AG04450 (cell line): Measurements from ENCODE around the gene TBC1D7. TPM values are rescaled to one million over a fixed set of nuclear protein-coding genes. Genes with fewer than 3 reads are reported as not detected.

ENCODE experiments used
- CTCF ChIA-PET: fragments of 300-600, 350-600 bp; formaldehyde crosslinking; extraction: SDS; loops from one replicate; lab custom pipeline; 2022; ENCODE audit warnings: antibody characterized with exemption, inconsistent platforms; lab: Charles Lee
- POLR2A ChIA-PET: fragments of 350-600 bp; formaldehyde crosslinking; extraction: SDS; loops from one replicate; lab custom pipeline; 2021; ENCODE audit warnings: antibody characterized with exemption, inconsistent platforms; lab: Yijun Ruan, JAX
- DNase-seq: peaks from one replicate; pipeline ENCODE4 v3.0.0-alpha.2; 2011; ENCODE audit warnings: low read depth, low spot score
- H3K27ac ChIP-seq: one replicate; pipeline ENCODE4 v1.5.1; 2012; ENCODE audit warnings: low read depth, low read length, control low read depth
- H3K27me3 ChIP-seq: one replicate; pipeline ENCODE4 v1.6.0; 2012; ENCODE audit warnings: low read length; ENCODE audit not compliant: control insufficient read depth, insufficient read depth
- H3K4me3 ChIP-seq: 2 replicates; pipeline ENCODE4 v1.5.1; 2011; ENCODE audit warnings: mild to moderate bottlenecking, low read depth, low read length, control low read depth
- H3K9me3 ChIP-seq: 2 replicates; pipeline ENCODE4 v1.5.1; 2012; ENCODE audit warnings: low read length; ENCODE audit not compliant: control insufficient read depth, insufficient read depth
- polyA plus RNA-seq: library from polyadenylated mRNA; depleted of rRNA; stranded (reverse); fragments of >200 nt; gene quantifications from 2 replicates; pipeline ENCODE4 v1.2.3, GENCODE V29; 2011
- TF ChIP-seq, protein P1 (sequence below): IDR thresholded peaks from 2 replicates; pipeline ENCODE4 v1.5.1; 2011; ENCODE audit warnings: low read depth, low read length, control low read depth, inconsistent platforms

TBC1D7 gene
- polyA plus RNA-seq, 1 experiment = 37.6 TPM

DNA sequence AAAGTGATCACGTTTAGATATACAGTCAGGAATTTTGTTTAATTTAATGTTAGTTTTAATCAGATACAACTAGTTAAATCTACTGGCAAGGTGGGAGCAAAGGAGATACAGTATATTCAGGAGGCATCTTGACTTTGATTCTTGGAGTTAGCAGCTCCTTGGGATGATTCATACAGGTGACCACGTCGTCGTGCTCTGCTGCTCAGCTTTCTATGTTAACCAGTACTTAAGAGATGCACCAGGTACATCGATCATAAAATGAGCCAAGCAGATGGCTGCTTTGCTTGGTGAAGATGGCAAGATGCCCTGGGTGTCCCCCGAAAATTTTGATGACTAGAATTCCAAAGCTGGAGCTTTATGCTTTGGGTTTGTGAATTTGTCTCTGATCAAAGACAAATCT lies 64.7 kb downstream of the TBC1D7 start:
- Histone ChIP-seq H3K27me3 (peaks cover 5% of the 10 kb centered on the region), H3K9me3 (no peaks in the 10 kb centered on the region), H3K4me3 (no peak overlapping the region), H3K27ac (no peak overlapping the region)
- no peak for DNase-seq
- TF ChIP-seq, protein P1, sequence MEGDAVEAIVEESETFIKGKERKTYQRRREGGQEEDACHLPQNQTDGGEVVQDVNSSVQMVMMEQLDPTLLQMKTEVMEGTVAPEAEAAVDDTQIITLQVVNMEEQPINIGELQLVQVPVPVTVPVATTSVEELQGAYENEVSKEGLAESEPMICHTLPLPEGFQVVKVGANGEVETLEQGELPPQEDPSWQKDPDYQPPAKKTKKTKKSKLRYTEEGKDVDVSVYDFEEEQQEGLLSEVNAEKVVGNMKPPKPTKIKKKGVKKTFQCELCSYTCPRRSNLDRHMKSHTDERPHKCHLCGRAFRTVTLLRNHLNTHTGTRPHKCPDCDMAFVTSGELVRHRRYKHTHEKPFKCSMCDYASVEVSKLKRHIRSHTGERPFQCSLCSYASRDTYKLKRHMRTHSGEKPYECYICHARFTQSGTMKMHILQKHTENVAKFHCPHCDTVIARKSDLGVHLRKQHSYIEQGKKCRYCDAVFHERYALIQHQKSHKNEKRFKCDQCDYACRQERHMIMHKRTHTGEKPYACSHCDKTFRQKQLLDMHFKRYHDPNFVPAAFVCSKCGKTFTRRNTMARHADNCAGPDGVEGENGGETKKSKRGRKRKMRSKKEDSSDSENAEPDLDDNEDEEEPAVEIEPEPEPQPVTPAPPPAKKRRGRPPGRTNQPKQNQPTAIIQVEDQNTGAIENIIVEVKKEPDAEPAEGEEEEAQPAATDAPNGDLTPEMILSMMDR = no peak
- POLR2A ChIA-PET = no interaction called here
- CTCF ChIA-PET = no interaction called here

DNA sequence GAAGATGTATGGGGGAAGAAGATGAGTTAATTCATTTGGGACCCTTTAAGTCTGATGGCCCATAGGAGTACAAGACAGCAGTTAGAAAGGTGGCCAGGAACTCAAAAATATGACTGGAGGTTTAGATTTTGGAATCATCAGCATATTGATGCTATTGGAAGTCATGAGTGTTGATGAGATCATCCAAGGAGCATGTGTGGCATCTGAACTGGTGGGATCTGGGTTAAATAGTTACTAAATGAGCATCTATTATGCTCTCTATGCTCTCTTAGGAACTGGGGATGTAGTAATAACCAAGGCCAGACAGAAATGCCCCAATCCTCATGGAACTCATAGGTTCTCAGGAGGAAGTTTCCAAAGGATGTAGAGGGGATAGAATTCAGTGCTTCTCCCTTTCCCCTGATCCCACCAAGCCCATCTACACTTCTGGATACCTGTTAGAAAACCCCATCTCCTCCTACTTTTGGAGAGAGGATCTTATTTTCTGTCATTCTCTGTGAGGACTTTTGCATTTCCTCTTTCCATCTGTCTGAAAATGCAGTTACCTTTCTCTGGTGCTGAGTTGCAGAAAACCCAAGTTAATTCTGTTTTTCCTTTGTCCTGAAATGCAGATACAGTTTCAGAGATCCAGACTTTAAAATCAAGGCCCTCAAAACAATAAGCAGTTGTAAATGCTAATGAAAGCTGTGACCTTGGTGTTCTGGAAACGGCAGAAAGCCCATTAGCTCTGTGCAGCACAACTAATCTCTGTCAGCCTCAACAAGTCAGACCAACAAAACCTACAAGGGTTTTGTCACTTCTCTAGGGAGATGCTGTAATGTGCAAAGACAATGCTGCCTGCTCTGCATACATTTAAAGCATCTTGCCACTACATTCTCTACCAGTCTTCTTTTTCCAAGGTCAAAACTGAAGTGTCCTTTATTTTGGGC lies 65.8 kb downstream of the TBC1D7 start:
- CTCF ChIA-PET = no interaction called here

DNA sequence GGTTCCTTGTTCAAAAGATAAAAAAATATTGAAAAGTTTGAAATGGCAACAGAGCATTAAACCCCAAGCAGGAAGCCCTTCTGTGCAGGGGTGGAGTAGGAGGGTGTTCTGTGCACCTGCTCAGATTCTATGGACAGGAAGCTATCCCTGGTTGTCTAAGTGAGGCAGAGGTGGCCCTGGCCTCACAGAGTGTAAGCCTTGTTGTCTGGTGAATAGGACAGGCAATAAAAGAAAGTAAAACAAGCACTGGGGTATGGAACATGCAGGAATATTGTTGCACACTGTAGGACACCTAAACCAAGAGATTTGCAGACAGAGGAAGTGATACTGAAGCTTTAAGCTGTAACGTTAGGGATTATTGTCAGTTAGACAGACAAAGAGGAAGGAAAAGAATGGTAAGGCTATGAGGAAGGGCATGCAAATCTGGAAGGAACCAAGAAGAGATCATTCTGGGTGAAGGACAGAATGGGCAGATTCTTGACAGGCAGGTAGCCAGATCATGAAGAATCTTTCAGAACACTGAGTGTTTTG lies 66.8 kb downstream of the TBC1D7 start:
- no peak for DNase-seq
- ChIA-PET CTCF (no interaction called here), POLR2A (no interaction called here)
- Histone ChIP-seq H3K4me3 (no peak overlapping the region), H3K27ac (no peak overlapping the region), H3K27me3 (peaks cover 5% of the 10 kb centered on the region), H3K9me3 (no peaks in the 10 kb centered on the region)
- TF ChIP-seq, protein P1 = no peak

More for the DNA sequence above, 65.8 kb downstream of the TBC1D7 start:
- Histone ChIP-seq H3K27ac (no peak overlapping the region), H3K4me3 (no peak overlapping the region), H3K9me3 (no peaks in the 10 kb centered on the region), H3K27me3 (peaks cover 5% of the 10 kb centered on the region)
- DNase-seq = no peak
- TF ChIP-seq, protein P1 = no peak
- POLR2A ChIA-PET = no interaction called here

DNA sequence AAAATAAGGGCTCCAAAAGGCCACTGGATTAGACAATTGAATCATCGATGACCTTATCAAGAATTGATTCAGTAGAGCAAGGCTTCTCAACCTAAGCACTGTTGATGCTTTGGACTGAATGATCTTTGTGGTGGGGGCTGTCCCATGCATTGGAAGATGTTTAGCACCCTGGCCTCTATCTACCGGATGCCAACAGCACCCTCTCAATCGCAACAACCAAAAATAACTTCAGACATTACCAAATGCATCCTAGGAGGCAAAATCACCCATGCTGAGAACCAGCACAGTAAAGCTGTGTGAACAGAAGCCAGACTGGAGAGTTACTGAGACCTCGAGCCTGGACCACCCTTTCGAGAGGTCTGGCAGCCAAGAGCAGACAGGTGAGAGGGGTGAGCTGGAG lies 67.5 kb downstream of the TBC1D7 start:
- no peak for DNase-seq
- no peaks in the 10 kb centered on the region for H3K9me3 ChIP-seq
- CTCF ChIA-PET = no interaction called here
- H3K27me3 ChIP-seq = peaks cover under 1% of the 10 kb centered on the region
- no peak overlapping the region for H3K4me3 ChIP-seq
- TF ChIP-seq, protein P1 = no peak
- no peak overlapping the region for H3K27ac ChIP-seq
- POLR2A ChIA-PET = no interaction called here

DNA sequence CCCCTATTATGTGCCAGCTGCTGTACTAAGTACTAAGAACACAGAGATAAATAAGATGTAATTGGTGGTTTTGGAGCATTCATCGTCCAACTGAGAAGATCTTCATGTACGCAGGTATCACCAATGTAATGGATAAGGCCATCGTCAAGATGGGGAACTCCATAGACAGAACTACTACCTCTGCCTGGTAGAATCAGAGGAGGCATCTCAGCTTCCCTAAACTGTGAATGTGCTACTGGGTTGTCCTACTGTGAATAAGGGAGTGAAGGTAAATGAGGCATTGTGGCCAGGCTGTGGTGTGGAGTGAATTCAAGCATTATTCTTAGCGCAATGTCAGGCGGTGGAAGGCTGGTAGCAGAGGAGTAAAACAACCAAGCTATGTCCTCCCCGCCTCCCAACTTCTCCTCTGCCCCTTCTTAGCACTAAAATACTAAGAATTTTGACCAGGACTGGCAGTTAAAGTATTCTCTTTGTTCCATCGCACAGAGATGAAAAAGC lies 68.2 kb downstream of the TBC1D7 start:
- POLR2A ChIA-PET = no interaction called here
- no peaks in the 10 kb centered on the region for H3K27me3 ChIP-seq
- H3K9me3 ChIP-seq = no peaks in the 10 kb centered on the region
- CTCF ChIA-PET = no interaction called here
- H3K27ac ChIP-seq = no peak overlapping the region
- DNase-seq = no peak
- TF ChIP-seq, protein P1 = no peak
- H3K4me3 ChIP-seq = no peak overlapping the region
